ENCODE measurements around the gene DICER1. TPM values are rescaled to one million over a fixed set of nuclear protein-coding genes. Genes with fewer than 3 reads are reported as not detected.

Gene DICER1
- polyA plus RNA-seq, 1 donor (not counting 4 experiments of a cell fraction or from before 2014, with no cell fraction given), result 31.6 TPM

GRCh38 chr14:95054346-95055280, 102.7 kb downstream of the DICER1 start:
- Histone ChIP-seq H3K9ac (ENCODE audit: control insufficient read depth, extremely low read depth, insufficient read depth, low read length) (no peak overlapping the region), H3K36me3 (ENCODE audit: control insufficient read depth in 2 of 2, extremely low read depth in 1 of 2, insufficient read depth in 2 of 2, low read length in 2 of 2) (no peaks in the 10 kb centered on the region), H3K9me1 (ENCODE audit: control insufficient read depth, extremely low read depth, insufficient read depth, low read length) (no peaks in the 10 kb centered on the region), H3K27me3 (ENCODE audit: control insufficient read depth, extremely low read depth, insufficient read depth, low read length) (peaks cover 8% of the 10 kb centered on the region), H3K27ac (ENCODE audit: control insufficient read depth, insufficient read depth, low read length) (no peak overlapping the region), H4K20me1 (ENCODE audit: control insufficient read depth, extremely low read depth, insufficient read depth, low read length) (no peaks in the 10 kb centered on the region), H3K4me2 (ENCODE audit: control insufficient read depth, extremely low read depth, insufficient read depth, low read depth, low read length) (no peak overlapping the region), H3K79me2 (ENCODE audit: control insufficient read depth, insufficient read depth, low read length) (no peaks in the 10 kb centered on the region), H3K4me1 (ENCODE audit: control insufficient read depth, extremely low read depth, insufficient read depth, low read length) (no peaks in the 10 kb centered on the region), H2AFZ (ENCODE audit: control insufficient read depth, low read length) (no peak overlapping the region), H3K4me3 (ENCODE audit: control insufficient read depth in 2 of 3, extremely low read depth in 1 of 3, insufficient read depth in 2 of 3, low read depth in 1 of 3, low read length in 3 of 3) (no peak overlapping the region), H3K9me3 (ENCODE audit: control insufficient read depth, low read depth, low read length) (no peaks in the 10 kb centered on the region)
- no peak for DNase-seq (ENCODE audit: low read depth, low spot score)
- TF ChIP-seq EZH2 (IDR thresholded peaks at IDR 0.05; ENCODE audit: low read length) (no peak), CTCF (optimal IDR thresholded peaks at IDR 0.05 in 1 of 3, IDR thresholded peaks at IDR 0.05 in 1 of 3, conservative IDR thresholded peaks at IDR 0.05 in 1 of 3; ENCODE audit: extremely low read depth in 1 of 3, insufficient read depth in 2 of 3, low read length in 3 of 3) (no peak)
- dilution Hi-C loops (cut with MboI; ENCODE audit: extremely low pct_ligation_motif_present, low sequenced_read_pairs), result no loop called here
- no peak for FAIRE-seq

- Histone ChIP-seq H3K27me3 (ENCODE audit: control insufficient read depth, extremely low read depth, insufficient read depth, low read length) (no peaks in the 10 kb centered on the region), H3K4me2 (ENCODE audit: control insufficient read depth, extremely low read depth, insufficient read depth, low read depth, low read length) (no peak overlapping the region), H2AFZ (ENCODE audit: control insufficient read depth, low read length) (no peak overlapping the region), H3K9ac (ENCODE audit: control insufficient read depth, extremely low read depth, insufficient read depth, low read length) (no peak overlapping the region), H3K27ac (ENCODE audit: control insufficient read depth, insufficient read depth, low read length) (no peak overlapping the region), H3K36me3 (ENCODE audit: control insufficient read depth in 2 of 2, extremely low read depth in 1 of 2, insufficient read depth in 2 of 2, low read length in 2 of 2) (no peaks in the 10 kb centered on the region), H3K9me1 (ENCODE audit: control insufficient read depth, extremely low read depth, insufficient read depth, low read length) (no peaks in the 10 kb centered on the region), H3K4me1 (ENCODE audit: control insufficient read depth, extremely low read depth, insufficient read depth, low read length) (no peaks in the 10 kb centered on the region), H4K20me1 (ENCODE audit: control insufficient read depth, extremely low read depth, insufficient read depth, low read length) (no peaks in the 10 kb centered on the region), H3K9me3 (ENCODE audit: control insufficient read depth, low read depth, low read length) (no peaks in the 10 kb centered on the region), H3K79me2 (ENCODE audit: control insufficient read depth, insufficient read depth, low read length) (no peaks in the 10 kb centered on the region), H3K4me3 (ENCODE audit: control insufficient read depth in 2 of 3, extremely low read depth in 1 of 3, insufficient read depth in 2 of 3, low read depth in 1 of 3, low read length in 3 of 3) (no peak overlapping the region)
- DNase-seq (ENCODE audit: low read depth, low spot score) (no peak), FAIRE-seq (no peak)
- dilution Hi-C loops (cut with MboI; ENCODE audit: extremely low pct_ligation_motif_present, low sequenced_read_pairs), result no loop called here
- TF ChIP-seq CTCF (optimal IDR thresholded peaks at IDR 0.05 in 1 of 3, IDR thresholded peaks at IDR 0.05 in 1 of 3, conservative IDR thresholded peaks at IDR 0.05 in 1 of 3; ENCODE audit: extremely low read depth in 1 of 3, insufficient read depth in 2 of 3, low read length in 3 of 3), result no peak
- TF ChIP-seq EZH2 (IDR thresholded peaks at IDR 0.05; ENCODE audit: low read length), result no peak
Observed at GRCh38 chr14:95052016-95052585, 105.2 kb downstream of the DICER1 start.
